Activated CD8-positive, alpha-beta T cell treated with anti-CD3 and anti-CD28 coated beads for 36 hours (primary cell): Measurements from ENCODE around the gene RFLNA. TPM values are rescaled to one million over a fixed set of nuclear protein-coding genes. Genes with fewer than 3 reads are reported as not detected.

Experiments
- ATAC-seq: fragments of 200-7000 bp; cut with Tn5 transposase; one replicate; pipeline ENCODE4 v1.10.0; 2021; ENCODE audit warnings: mild to moderate bottlenecking, moderate library complexity
- CTCF ChIA-PET: fragments of 350-600 bp; sonication (Branson Sonifier 250); formaldehyde crosslinking; loops from one replicate; lab custom pipeline; 2021; ENCODE audit warnings: antibody characterized with exemption; lab: Charles Lee
- POLR2A ChIA-PET: fragments of 350-600 bp; sonication (Branson Sonifier 250); formaldehyde crosslinking; loops from one replicate; lab custom pipeline; 2021; ENCODE audit warnings: antibody characterized with exemption; lab: Charles Lee
- DNase-seq: peaks from one replicate; pipeline ENCODE4 v3.0.0-alpha.2; 2020
- H3K27ac Mint-ChIP-seq: one replicate; pipeline ENCODE4 v1.8.0; 2021; ENCODE audit warnings: mild to moderate bottlenecking, mixed read lengths
- H3K27me3 Mint-ChIP-seq: one replicate; pipeline ENCODE4 v1.8.0; 2021; ENCODE audit warnings: mixed read lengths
- H3K36me3 Mint-ChIP-seq: one replicate; pipeline ENCODE4 v1.8.0; 2021; ENCODE audit warnings: low read depth, mixed read lengths
- H3K4me1 Mint-ChIP-seq: one replicate; pipeline ENCODE4 v1.8.0; 2021; ENCODE audit warnings: low read depth, mixed read lengths
- H3K4me3 Mint-ChIP-seq: one replicate; pipeline ENCODE4 v1.8.0; 2021; ENCODE audit warnings: mild to moderate bottlenecking, moderate library complexity, mixed read lengths
- H3K9me3 Mint-ChIP-seq: one replicate; pipeline ENCODE4 v1.8.0; 2021; ENCODE audit warnings: mixed read lengths
- CTCF ChIP-seq: fragments of 200-600 bp; IDR thresholded peaks from one replicate; pipeline ENCODE4 v1.8.0; 2022; ENCODE audit warnings: antibody characterized with exemption, mild to moderate bottlenecking
- intact Hi-C: fragments of 100-400 bp; cut with micrococcal nuclease; formaldehyde crosslinking; loops from one replicate; pipeline ENCODE4 v1.10.0; 2022
- total RNA-seq, 2 experiments: library from RNA; stranded (reverse); gene quantifications; one replicate each; pipeline ENCODE4 v1.2.3, GENCODE V29; 2021

Gene RFLNA
- total RNA-seq, 2 experiments from 2014 or later, result not detected

GRCh38 chr12:124338448-124338847 lies 43.6 kb downstream of the RFLNA start:
- peak overlapping the region; percentile 24 for H3K27ac Mint-ChIP-seq
- no peaks in the 10 kb centered on the region for H3K9me3 Mint-ChIP-seq
- TF ChIP-seq CTCF, result no peak

GRCh38 chr12:124338876-124339603 lies 44.1 kb downstream of the RFLNA start:
- Mint-ChIP-seq H3K27ac (no peak overlapping the region), H3K27me3 (no peaks in the 10 kb centered on the region), H3K36me3 (peaks cover 31% of the 10 kb centered on the region), H3K4me1 (no peaks in the 10 kb centered on the region), H3K9me3 (no peaks in the 10 kb centered on the region), H3K4me3 (no peak overlapping the region)
- intact Hi-C loops, result no loop called here
- ATAC-seq (no peak), DNase-seq (no peak)
- ChIA-PET POLR2A (no interaction called here), CTCF (no interaction called here)
- no peak for TF ChIP-seq CTCF

More at GRCh38 chr12:124338448-124338847, 43.6 kb downstream of the RFLNA start:
- ChIA-PET CTCF (no interaction called here), POLR2A (no interaction called here)
- DNase-seq, result no peak
- Mint-ChIP-seq H3K4me3 (no peak overlapping the region), H3K27me3 (no peaks in the 10 kb centered on the region), H3K4me1 (no peaks in the 10 kb centered on the region), H3K36me3 (peaks cover 31% of the 10 kb centered on the region)
- no peak for ATAC-seq
- intact Hi-C loops, result no loop called here

GRCh38 chr12:124340080-124340900 lies 45.4 kb downstream of the RFLNA start:
- H3K27ac Mint-ChIP-seq, result no peak overlapping the region
- no peak overlapping the region for H3K4me3 Mint-ChIP-seq
- TF ChIP-seq CTCF, result no peak
- CTCF ChIA-PET, result no interaction called here
- no peak for ATAC-seq
- peaks cover 39% of the 10 kb centered on the region for H3K36me3 Mint-ChIP-seq
- DNase-seq, result no peak
- intact Hi-C loops, result loop anchor here (10.0 kb wide), 1 partner anchor 425 kb away; no protein-coding TSS in a partner anchor
- POLR2A ChIA-PET, result no interaction called here
- H3K9me3 Mint-ChIP-seq, result no peaks in the 10 kb centered on the region
- no peaks in the 10 kb centered on the region for H3K27me3 Mint-ChIP-seq
- no peaks in the 10 kb centered on the region for H3K4me1 Mint-ChIP-seq

GRCh38 chr12:124341645-124342069 lies 46.8 kb downstream of the RFLNA start:
- no peaks in the 10 kb centered on the region for H3K9me3 Mint-ChIP-seq
- CTCF ChIA-PET, result no interaction called here
- no peak for TF ChIP-seq CTCF
- H3K27me3 Mint-ChIP-seq, result no peaks in the 10 kb centered on the region
- H3K36me3 Mint-ChIP-seq, result peaks cover 40% of the 10 kb centered on the region
- ATAC-seq, result no peak
- no peak for DNase-seq
- no peak overlapping the region for H3K4me3 Mint-ChIP-seq
- H3K4me1 Mint-ChIP-seq, result no peaks in the 10 kb centered on the region
- POLR2A ChIA-PET, result interaction anchor here (0.6 kb wide), 1 partner anchor 630 kb away, joined by 3 read pairs; no protein-coding TSS in a partner anchor
- H3K27ac Mint-ChIP-seq, result no peak overlapping the region
- intact Hi-C loops, result loop anchor here (10.0 kb wide), 1 partner anchor 423 kb away; no protein-coding TSS in a partner anchor

GRCh38 chr12:124344022-124344421 lies 49.1 kb downstream of the RFLNA start:
- no peak overlapping the region for H3K4me3 Mint-ChIP-seq
- H3K4me1 Mint-ChIP-seq, result no peaks in the 10 kb centered on the region
- ChIA-PET POLR2A (no interaction called here), CTCF (interaction anchor here (0.7 kb wide), 1 partner anchor 17 kb away, joined by 3 read pairs; no protein-coding TSS in a partner anchor)
- no peaks in the 10 kb centered on the region for H3K9me3 Mint-ChIP-seq
- ATAC-seq (no peak), DNase-seq (no peak)
- no peak for TF ChIP-seq CTCF
- no peak overlapping the region for H3K27ac Mint-ChIP-seq
- H3K36me3 Mint-ChIP-seq, result peaks cover 33% of the 10 kb centered on the region
- intact Hi-C loops, result loop anchor here (10.0 kb wide), 1 partner anchor 421 kb away; no protein-coding TSS in a partner anchor
- H3K27me3 Mint-ChIP-seq, result no peaks in the 10 kb centered on the region
